Jurkat, Clone E6-1 (cell line): ENCODE results near the gene LTBP1.
"Not testable (repeated sequence)": the region's sequence is repeated elsewhere in the genome, so short reads cannot be mapped to it uniquely, and the experiment has no call there.

Experiments used
- DNase-seq: peaks from one replicate; pipeline ENCODE4 v3.0.0-alpha.2; 2011; ENCODE audit warnings: low read depth, low spot score
- H3K4me3 ChIP-seq: 2 replicates; pipeline ENCODE4 v1.5.1; 2011; ENCODE audit warnings: mild to moderate bottlenecking, low read length, control low read depth, moderate library complexity

The LTBP1 gene

GRCh38 chr2:33368524-33368923 is 421.8 kb downstream of the LTBP1 start:
- H3K4me3 ChIP-seq, DNase-seq: not testable (repeated sequence)

- no peak overlapping the region for H3K4me3 ChIP-seq
- no peak for DNase-seq
These were observed 422.4 kb downstream of the LTBP1 start for GRCh38 chr2:33369191-33369590.

GRCh38 chr2:33370636-33371265 is 424.0 kb downstream of the LTBP1 start:
- no peak for DNase-seq

GRCh38 chr2:33371304-33372090 is 424.7 kb downstream of the LTBP1 start:
- H3K4me3 ChIP-seq: no peak overlapping the region
- no peak for DNase-seq

More at GRCh38 chr2:33370636-33371265, 424.0 kb downstream of the LTBP1 start:
- H3K4me3 ChIP-seq: no peak overlapping the region

GRCh38 chr2:33372940-33373553 is 426.3 kb downstream of the LTBP1 start:
- no peak overlapping the region for H3K4me3 ChIP-seq
- peak; percentile 51 for DNase-seq

GRCh38 chr2:33373986-33374385 is 427.2 kb downstream of the LTBP1 start:
- no peak for DNase-seq
- no peak overlapping the region for H3K4me3 ChIP-seq

GRCh38 chr2:33375054-33375453 is 428.3 kb downstream of the LTBP1 start:
- no peak overlapping the region for H3K4me3 ChIP-seq
- no peak for DNase-seq

- no peak overlapping the region for H3K4me3 ChIP-seq
- DNase-seq: no peak
These were observed 430.3 kb downstream of the LTBP1 start for GRCh38 chr2:33377048-33377447.

GRCh38 chr2:33378556-33379210 is 431.9 kb downstream of the LTBP1 start:
- H3K4me3 ChIP-seq: no peak overlapping the region
- DNase-seq: no peak

GRCh38 chr2:33380001-33380609 is 433.4 kb downstream of the LTBP1 start:
- H3K4me3 ChIP-seq: no peak overlapping the region
- no peak for DNase-seq

- H3K4me3 ChIP-seq: no peak overlapping the region
- DNase-seq: no peak
These were observed 434.0 kb downstream of the LTBP1 start for GRCh38 chr2:33380719-33381118.

GRCh38 chr2:33381301-33381858 is 434.6 kb downstream of the LTBP1 start:
- H3K4me3 ChIP-seq: no peak overlapping the region
- DNase-seq: no peak

- H3K4me3 ChIP-seq: no peak overlapping the region
- DNase-seq: no peak
These were observed 437.3 kb downstream of the LTBP1 start for GRCh38 chr2:33383855-33384598.

GRCh38 chr2:33384599-33384961 is 437.8 kb downstream of the LTBP1 start:
- H3K4me3 ChIP-seq: no peak overlapping the region
- DNase-seq: no peak

- no peak for DNase-seq
- H3K4me3 ChIP-seq: no peak overlapping the region
These were observed 442.2 kb downstream of the LTBP1 start for GRCh38 chr2:33388996-33389395.

- not testable (repeated sequence) for DNase-seq, H3K4me3 ChIP-seq
These were observed 442.9 kb downstream of the LTBP1 start for GRCh38 chr2:33389695-33390094.

- H3K4me3 ChIP-seq: no peak overlapping the region
- no peak for DNase-seq
These were observed 444.9 kb downstream of the LTBP1 start for GRCh38 chr2:33391529-33392255.

- H3K4me3 ChIP-seq: no peak overlapping the region
- DNase-seq: no peak
These were observed 445.6 kb downstream of the LTBP1 start for GRCh38 chr2:33392366-33392765.
